Measurements from ENCODE around the gene MCUR1. TPM values are rescaled to one million over a fixed set of nuclear protein-coding genes. Genes with fewer than 3 reads are reported as not detected.
"Not testable (repeated sequence)": the region's sequence is repeated elsewhere in the genome, so short reads cannot be mapped to it uniquely, and the experiment has no call there.

MCUR1 gene
- total RNA-seq, 1 donor from 2014 or later, result 33.9 TPM

DNA sequence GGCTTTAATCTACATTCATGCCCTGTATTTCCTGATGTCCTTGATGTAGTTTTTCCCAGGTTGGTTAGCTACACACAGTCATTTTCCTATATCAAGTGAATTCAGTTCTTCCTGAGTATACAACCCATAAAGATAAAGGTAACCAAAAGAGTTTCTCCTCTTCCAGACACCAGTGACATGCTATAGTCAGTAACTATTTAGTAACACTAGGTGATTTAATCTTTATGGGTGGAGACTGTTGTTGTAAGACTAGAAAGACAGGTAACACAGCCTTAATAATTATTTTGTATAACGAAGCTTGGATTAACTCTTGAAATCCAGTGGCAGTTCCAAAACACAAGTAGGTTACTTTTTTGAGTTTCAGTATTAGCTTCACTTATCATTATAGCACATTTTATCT, 17.6 kb downstream of the MCUR1 start:
- intact Hi-C loops (cut with DNase I), result loop anchor here (5.0 to 10.0 kb wide), 2 partner anchors 78 to 271 kb away; no protein-coding TSS in a partner anchor
- no peak for DNase-seq (ENCODE audit: missing footprints)
- ATAC-seq, result no peak

GRCh38 chr6:13795041-13795750, 19.2 kb downstream of the MCUR1 start:
- ATAC-seq (peak; percentile 68), DNase-seq (ENCODE audit: missing footprints) (peak; percentile 80)
- intact Hi-C loops (cut with DNase I), result loop anchor here (5.0 to 10.0 kb wide), 2 partner anchors 80 to 272 kb away; no protein-coding TSS in a partner anchor

DNA sequence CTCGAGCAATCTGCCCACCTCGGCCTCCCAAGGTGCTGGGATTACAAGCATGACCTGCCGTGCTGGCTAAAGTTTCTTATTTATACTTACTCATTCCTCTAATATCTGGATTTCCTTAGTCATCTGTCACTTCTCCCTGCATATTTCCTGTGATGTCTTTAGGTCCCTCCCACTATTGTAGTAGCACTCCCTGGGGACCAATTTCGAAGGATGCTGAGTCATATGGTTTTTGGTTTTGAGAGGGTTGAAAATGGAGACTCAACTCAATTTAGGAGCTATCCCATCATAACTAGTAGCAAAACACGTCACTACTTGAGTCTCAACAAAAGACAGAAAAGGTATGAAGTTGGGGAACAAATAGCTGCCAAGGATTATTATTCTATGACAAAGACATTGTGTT, 20.2 kb downstream of the MCUR1 start:
- intact Hi-C loops (cut with DNase I), result loop anchor here (10.0 kb wide), 1 partner anchor 81 kb away; no protein-coding TSS in a partner anchor
- ATAC-seq, result no peak
- DNase-seq (ENCODE audit: missing footprints), result no peak

DNA sequence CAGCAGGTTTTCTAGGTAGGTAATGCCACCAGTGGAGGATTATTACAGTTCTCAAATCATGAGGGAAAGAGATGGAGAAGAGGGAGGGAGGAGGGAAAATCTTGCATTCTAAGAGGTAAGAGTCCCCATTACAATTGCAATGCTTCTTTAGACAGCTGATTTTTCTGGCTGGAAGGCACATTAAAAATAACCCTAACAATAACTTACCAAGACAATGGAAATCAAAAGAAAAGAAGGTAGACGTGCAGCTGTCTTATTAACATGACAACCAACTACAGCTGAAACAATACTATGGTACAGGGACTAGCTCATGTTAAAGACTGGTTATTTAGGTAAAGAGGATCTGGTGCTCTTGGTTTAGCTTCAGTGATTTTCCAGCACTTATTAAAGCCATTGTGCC, 24.6 kb downstream of the MCUR1 start:
- DNase-seq (ENCODE audit: missing footprints) (no peak), ATAC-seq (no peak)
- intact Hi-C loops (cut with DNase I), result loop anchor here (10.0 kb wide), 1 partner anchor 85 kb away; no protein-coding TSS in a partner anchor

GRCh38 chr6:13788820-13789219, 25.5 kb downstream of the MCUR1 start:
- DNase-seq (ENCODE audit: missing footprints) (no peak), ATAC-seq (no peak)
- intact Hi-C loops (cut with DNase I), result no loop called here

DNA sequence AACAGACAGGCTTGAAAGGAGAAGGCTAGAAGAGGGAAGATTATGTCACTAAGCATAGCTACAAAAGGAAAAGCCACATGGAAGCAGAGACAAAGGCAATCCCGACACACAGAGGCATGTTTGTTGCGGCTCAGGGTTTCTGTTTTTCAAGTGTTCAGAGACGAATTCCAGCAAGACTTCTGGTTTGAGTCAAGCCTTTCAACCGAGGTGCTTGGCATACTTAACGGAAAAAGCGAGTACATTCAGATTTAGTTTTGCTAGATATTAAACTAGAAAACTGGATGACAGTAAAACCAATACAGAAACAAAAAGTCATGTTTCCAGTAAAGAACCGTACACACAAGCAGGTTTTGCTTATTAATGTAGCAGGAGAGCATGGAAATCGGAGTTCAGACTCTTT, 27.2 kb downstream of the MCUR1 start:
- intact Hi-C loops (cut with DNase I), result no loop called here
- DNase-seq (ENCODE audit: missing footprints), result no peak

GRCh38 chr6:13780162-13780561, 34.2 kb downstream of the MCUR1 start:
- DNase-seq (ENCODE audit: missing footprints); ATAC-seq; intact Hi-C loops (cut with DNase I): not testable (repeated sequence)

More for the DNA sequence above, 27.2 kb downstream of the MCUR1 start:
- ATAC-seq, result no peak

GRCh38 chr6:13778028-13778427, 36.3 kb downstream of the MCUR1 start:
- intact Hi-C loops (cut with DNase I), result no loop called here
- ATAC-seq, result no peak
- no peak for DNase-seq (ENCODE audit: missing footprints)

DNA sequence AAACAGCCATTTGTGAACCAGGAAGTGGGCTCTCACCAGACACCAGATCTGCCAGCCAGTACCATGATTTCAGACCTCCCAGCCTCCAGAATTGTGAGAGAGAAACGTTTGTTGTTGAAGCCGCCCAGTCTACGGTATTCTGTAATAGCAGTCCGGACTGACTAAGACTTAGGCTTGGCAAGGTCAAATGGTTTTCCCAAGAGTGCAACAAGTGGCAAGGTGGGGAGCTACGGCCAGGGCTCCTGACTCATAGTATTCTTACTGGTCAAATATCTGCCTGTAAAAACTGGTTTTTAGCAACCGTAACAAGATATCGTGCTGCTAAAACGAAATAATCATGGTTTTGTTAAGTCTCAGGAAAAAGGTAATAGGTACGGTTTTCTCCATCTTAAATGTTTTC, 37.8 kb downstream of the MCUR1 start:
- ATAC-seq (no peak), DNase-seq (ENCODE audit: missing footprints) (no peak)
- intact Hi-C loops (cut with DNase I), result no loop called here

- ATAC-seq; intact Hi-C loops (cut with DNase I); DNase-seq (ENCODE audit: missing footprints): not testable (repeated sequence)
These were observed 38.9 kb downstream of the MCUR1 start for GRCh38 chr6:13775466-13775865.

- ATAC-seq; DNase-seq (ENCODE audit: missing footprints); intact Hi-C loops (cut with DNase I): not testable (repeated sequence)
These were observed 41.9 kb downstream of the MCUR1 start for GRCh38 chr6:13772358-13773030.

- DNase-seq (ENCODE audit: missing footprints) (no peak), ATAC-seq (no peak)
- intact Hi-C loops (cut with DNase I), result loop anchor here (5.0 kb wide), 1 partner anchor 57 kb away; the partner anchor contains the start of gene RANBP9
These were observed 44.7 kb downstream of the MCUR1 start for GRCh38 chr6:13769655-13770053.

DNA sequence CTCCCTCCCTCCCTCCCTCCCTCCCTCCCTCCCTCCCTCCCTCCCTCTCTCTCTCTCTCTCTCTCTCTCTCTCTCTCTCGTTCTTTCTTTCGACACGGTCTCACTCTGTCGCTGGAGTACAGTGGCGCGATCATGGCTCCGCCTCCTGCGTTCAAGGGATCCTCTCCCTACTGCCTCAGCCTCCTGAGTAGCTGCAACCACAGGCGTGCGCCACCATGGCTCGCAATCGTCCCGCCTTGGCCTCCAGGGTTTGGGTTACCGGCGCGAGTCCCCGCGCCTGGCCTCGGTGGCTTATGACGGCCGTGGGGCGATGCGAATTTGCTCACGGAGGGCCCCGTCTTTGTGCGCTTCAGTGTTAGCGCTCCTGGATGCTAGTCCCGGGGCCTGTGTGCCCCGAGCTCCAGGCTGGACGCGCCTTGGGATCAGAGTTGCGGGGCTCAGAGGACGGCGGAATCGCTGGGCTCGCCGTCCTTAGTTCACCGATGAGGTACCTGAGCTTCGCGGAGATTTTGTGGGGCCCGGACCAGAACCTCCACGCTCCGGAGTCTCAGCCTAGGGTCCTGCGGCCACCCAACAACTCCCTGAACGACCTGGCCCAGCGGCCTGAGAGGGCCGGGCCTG, 45.2 kb downstream of the MCUR1 start:
- intact Hi-C loops (cut with DNase I), result loop anchor here (5.0 kb wide), 1 partner anchor 57 kb away; the partner anchor contains the start of gene RANBP9
- no peak for ATAC-seq
- no peak for DNase-seq (ENCODE audit: missing footprints)

- intact Hi-C loops (cut with DNase I), result loop anchor here (5.0 kb wide), 1 partner anchor 55 kb away; the partner anchor contains the start of gene RANBP9
- no peak for DNase-seq (ENCODE audit: missing footprints)
- peak; percentile 80 for ATAC-seq
These were observed 47.1 kb downstream of the MCUR1 start for GRCh38 chr6:13767121-13767808.

DNA sequence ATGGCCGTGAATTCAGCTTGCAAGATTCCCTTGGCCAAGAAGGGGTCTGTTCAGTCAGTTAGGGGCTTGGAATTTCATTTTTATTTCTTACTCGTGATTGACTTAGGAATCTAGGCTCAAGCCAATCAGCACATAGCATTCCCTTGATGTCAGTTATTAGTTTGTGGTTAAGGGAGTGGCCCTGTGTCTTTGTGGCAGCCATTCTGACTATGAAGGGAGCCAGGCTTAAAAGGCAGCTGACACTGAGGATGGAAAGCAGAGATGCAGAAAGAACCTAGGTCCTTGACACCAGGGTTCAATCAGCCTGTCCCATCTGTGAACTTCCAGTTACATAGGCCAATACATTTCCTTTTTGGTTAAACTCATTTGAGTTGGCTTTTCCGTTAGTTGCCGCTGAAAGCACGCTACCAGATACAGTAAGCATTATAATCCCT, 48.1 kb downstream of the MCUR1 start:
- ATAC-seq (no peak), DNase-seq (ENCODE audit: missing footprints) (no peak)
- intact Hi-C loops (cut with DNase I), result loop anchor here (5.0 kb wide), 1 partner anchor 54 kb away; the partner anchor contains the start of gene RANBP9

DNA sequence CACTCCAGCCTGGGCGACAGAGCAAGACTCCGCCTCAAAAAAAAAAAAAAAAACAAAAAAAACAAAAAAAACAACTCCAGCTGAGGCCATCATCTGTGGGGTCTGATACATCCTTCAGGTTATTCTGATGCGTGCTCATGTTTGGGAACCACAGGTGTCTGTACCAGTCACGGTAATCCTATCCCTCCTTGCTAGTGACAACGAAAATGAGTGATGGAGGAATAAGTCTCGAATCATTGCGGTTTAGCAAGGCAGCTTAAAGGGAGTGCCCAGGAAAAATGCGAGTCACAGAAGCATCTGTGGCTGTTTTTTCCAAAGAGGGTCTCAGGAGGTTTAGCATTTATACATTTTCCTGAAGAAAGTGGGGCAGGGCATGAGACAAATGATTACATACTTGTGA, 48.8 kb downstream of the MCUR1 start:
- intact Hi-C loops (cut with DNase I), result loop anchor here (5.0 kb wide), 1 partner anchor 53 kb away; the partner anchor contains the start of gene RANBP9
- no peak for ATAC-seq

DNA sequence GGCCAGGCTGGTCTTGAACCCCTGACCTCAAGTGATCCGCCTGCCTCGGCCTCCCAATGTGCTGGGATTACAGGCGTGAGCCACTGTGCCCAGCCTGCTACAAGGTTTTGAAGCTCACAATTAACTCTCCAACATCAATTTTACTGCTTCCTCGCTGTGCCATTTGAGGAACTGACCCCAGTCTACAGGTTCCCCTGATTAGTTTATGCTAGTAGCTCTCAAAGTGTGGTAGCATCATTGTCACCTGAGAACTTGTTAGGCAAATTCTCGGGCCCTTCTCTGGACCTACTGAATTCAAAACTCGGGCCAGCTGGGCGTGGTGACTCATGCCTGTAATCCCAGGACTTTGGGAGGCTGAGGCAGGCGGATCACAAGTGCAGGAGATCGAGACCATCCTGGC, 49.4 kb downstream of the MCUR1 start:
- intact Hi-C loops (cut with DNase I), result loop anchor here (5.0 kb wide), 2 partner anchors 53 to 148 kb away; partner anchors contain the start of genes NOL7 and RANBP9
- no peak for ATAC-seq
- no peak for DNase-seq (ENCODE audit: missing footprints)

More for the DNA sequence above, 48.8 kb downstream of the MCUR1 start:
- DNase-seq (ENCODE audit: missing footprints), result no peak

DNA sequence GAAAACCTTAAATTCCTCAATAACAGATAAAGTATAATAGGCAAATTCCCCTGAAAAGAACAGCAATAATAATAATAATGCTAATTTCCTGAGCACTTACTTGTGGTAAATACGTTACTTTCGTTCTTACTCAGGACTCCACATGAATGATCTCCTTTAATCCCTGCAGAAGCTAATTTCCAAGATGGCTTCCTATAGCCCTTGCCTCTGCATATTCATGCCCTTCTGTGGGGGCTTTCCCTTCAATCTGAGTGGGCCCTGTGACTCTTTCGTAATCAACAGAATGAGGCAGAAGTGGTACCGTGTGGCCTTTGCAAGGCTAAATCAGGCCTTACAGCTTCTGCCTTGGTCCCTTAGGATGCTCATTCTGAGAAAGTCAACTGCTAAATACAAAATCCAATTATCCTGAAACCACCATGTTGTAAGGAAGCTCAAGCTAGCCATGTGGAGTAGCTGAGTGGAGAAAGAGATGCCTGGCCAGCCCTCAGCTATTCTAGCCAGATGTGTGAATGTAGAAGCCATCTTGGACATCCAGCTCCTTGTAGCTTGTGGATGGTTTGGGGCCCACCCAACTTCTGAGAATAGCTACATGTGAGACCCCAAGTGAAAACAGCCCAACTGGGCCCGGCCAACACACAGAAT, 50.5 kb downstream of the MCUR1 start:
- no peak for DNase-seq (ENCODE audit: missing footprints)

More for the DNA sequence above, 50.5 kb downstream of the MCUR1 start:
- intact Hi-C loops (cut with DNase I), result loop anchor here (5.0 kb wide), 1 partner anchor 147 kb away; the partner anchor contains the start of gene NOL7
- ATAC-seq, result no peak
